IMR-90 (cell line): ENCODE data around the gene PTGES2.

ENCODE experiments used
- FOS ChIP-seq: fragments of 150-350 bp; IDR thresholded peaks from 2 replicates; pipeline ENCODE4 v1.6.1; 2016; ENCODE audit warnings: low read depth, low read length
- RCOR1 ChIP-seq: IDR thresholded peaks from 2 replicates; pipeline ENCODE4 v1.6.1; 2012; ENCODE audit warnings: mild to moderate bottlenecking, low read length, improper control_type of control experiment; ENCODE audit not compliant: insufficient replicate concordance

GRCh38 chr9:128150594-128151308 is 23.2 kb upstream of the PTGES2 start:
- TF ChIP-seq RCOR1: no peak
- no peak for TF ChIP-seq FOS
